Cardiac ventricle fibroblast (primary cell): ENCODE measurements around the gene TRAPPC3. TPM values are rescaled to one million over a fixed set of nuclear protein-coding genes. Genes with fewer than 3 reads are reported as not detected.

ENCODE experiments used
- total RNA-seq: library from RNA; depleted of rRNA; stranded (reverse); fragments of >200 nt; gene quantifications from 2 replicates; pipeline ENCODE4 v1.2.3, GENCODE V29; 2015

Gene TRAPPC3
- 53.1 and 59.2 TPM in 2 replicates for total RNA-seq

GRCh38 chr1:36149237-36149972 lies at the start of gene TRAPPC3:
TRAPPC3 (minus strand) TSS chr1:36149486; CDS start chr1:36149378, 108 bp downstream.

DNA sequence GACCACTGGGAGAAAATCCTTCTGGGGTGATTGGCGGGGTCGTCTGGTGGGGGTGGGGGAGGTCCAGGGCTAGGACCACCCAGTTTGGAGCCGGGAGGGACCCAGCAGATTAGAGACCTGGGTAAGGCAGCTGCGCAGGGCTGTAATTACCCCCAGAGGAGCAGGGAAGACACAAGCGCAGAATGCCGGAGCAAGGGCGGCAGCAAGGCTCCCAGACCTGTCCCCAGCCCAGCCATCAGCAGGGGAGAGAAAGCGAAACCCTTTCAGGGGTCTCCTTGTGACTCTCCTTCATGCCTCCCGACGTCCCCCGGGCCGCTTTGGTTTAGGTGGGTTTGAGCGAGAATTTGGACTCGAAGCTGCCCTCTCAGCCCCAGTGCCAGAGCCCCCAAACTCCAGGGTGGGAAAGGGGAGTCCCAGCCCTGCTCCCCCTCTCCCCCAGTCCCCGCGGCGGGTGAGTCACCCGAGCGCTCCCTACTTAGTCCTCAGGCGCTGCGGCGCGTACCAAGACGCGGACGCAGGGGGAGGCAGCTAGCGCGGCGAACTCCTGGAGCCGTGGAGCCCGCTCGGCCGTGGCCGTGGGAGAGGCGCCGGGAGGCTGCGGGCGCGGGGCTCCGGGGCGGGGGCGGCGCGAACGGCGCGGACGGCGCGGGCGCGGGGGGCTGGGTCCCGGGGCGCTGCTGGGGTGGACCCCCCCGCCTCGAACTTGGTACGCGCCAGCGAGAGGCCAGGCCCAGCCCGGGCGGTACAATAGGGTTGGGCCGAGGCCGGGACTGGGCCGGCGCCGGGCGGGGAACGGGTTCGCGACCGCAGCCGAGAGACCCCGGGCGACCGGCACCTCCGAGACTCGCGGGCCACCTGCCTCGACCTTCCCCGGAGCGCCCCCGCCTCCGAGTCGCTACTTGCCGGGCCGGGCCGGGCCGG lies 6.4 kb upstream of the TRAPPC3 start, which contains the start of gene MAP7D1:
Gene MAP7D1, plus strand, starts transcription at position 753 of the 921 bp plus-strand sequence. CDS start 258 bp downstream, outside the sequence.

GRCh38 chr1:36125129-36125991 lies 23.9 kb downstream of the TRAPPC3 start, which contains the start of gene COL8A2:
COL8A2 (minus strand) TSS chr1:36125222; CDS start chr1:36100242, 24,980 bp downstream.

GRCh38 chr1:36088577-36089392 lies 60.5 kb downstream of the TRAPPC3 start, which contains the start of gene ADPRS:
ADPRS (plus strand) TSS chr1:36088892; CDS start chr1:36088905, 13 bp downstream.

Other genes with a start within 250 kb of the TRAPPC3 start
- 9.1 and 10.9 TPM in 2 replicates for gene AGO3, start 218.4 kb downstream of the TRAPPC3 start, total RNA-seq
- gene TEKT2, start 65.4 kb downstream of the TRAPPC3 start, total RNA-seq, result not detected in 2 replicates
- gene ADPRS, start 60.6 kb downstream of the TRAPPC3 start, total RNA-seq, result 28.8 and 32.7 TPM in 2 replicates
- gene COL8A2, start 24.3 kb downstream of the TRAPPC3 start, total RNA-seq, result 1.8 and 2.5 TPM in 2 replicates
- 98.2 and 104 TPM in 2 replicates for gene MAP7D1, start 6.7 kb upstream of the TRAPPC3 start, total RNA-seq
- gene THRAP3, start 75.0 kb upstream of the TRAPPC3 start, total RNA-seq, result 79.4 and 89.7 TPM in 2 replicates
- 1.7 and 2.6 TPM in 2 replicates for gene SH3D21, start 156.9 kb upstream of the TRAPPC3 start, total RNA-seq
- 196 and 276 TPM in 2 replicates for gene EVA1B, start 174.2 kb upstream of the TRAPPC3 start, total RNA-seq
- gene STK40, start 236.4 kb upstream of the TRAPPC3 start, total RNA-seq, result 11.9 and 18.5 TPM in 2 replicates
- 40.0 and 42.3 TPM in 2 replicates for gene LSM10, start 248.4 kb upstream of the TRAPPC3 start, total RNA-seq